Esophagus muscularis mucosa (tissue), 3 donors: ENCODE measurements around the gene HTR4.

Experiments used
- POLR2AphosphoS5 ChIP-seq, 2 donors: sonication (generic); formaldehyde crosslinking; IDR thresholded peaks; one replicate each; pipeline ENCODE4 v1.6.1; 2017; ENCODE audit warnings: antibody characterized with exemption in 2 of 2
- TF ChIP-seq, protein P1 (sequence below), 3 experiments: fragments of 200-600 bp in 2 of 3; fragments of 450-650 bp in 1 of 3; sonication (generic) in 2 of 3; IDR thresholded peaks; one replicate each; pipeline ENCODE4 v1.5.1; 2017 to 2019; ENCODE audit warnings: antibody characterized with exemption in 3 of 3, mild to moderate bottlenecking in 2 of 3, moderate library complexity in 1 of 3

DNA sequence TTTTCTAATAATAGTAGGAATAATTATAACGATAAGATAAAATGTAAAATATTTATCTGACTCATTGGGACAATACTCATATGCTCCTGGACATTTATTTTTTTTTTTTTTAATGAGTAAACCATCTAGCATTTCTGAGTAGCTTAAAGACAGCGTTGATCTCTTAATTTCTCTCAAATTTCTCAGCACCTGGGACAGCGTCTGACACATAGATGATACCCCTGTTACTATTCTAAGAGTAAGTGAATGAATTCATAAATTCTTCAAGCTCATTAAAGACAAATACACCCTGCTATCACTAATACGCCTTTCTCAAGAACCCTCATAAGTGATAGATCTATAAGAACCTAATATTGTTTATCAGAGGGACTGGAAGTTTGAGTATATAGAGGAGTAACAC is 12.0 kb upstream of the HTR4 start:
- TF ChIP-seq POLR2AphosphoS5 (IDR thresholded peaks at IDR 0.05): no peak
- TF ChIP-seq, protein P1, sequence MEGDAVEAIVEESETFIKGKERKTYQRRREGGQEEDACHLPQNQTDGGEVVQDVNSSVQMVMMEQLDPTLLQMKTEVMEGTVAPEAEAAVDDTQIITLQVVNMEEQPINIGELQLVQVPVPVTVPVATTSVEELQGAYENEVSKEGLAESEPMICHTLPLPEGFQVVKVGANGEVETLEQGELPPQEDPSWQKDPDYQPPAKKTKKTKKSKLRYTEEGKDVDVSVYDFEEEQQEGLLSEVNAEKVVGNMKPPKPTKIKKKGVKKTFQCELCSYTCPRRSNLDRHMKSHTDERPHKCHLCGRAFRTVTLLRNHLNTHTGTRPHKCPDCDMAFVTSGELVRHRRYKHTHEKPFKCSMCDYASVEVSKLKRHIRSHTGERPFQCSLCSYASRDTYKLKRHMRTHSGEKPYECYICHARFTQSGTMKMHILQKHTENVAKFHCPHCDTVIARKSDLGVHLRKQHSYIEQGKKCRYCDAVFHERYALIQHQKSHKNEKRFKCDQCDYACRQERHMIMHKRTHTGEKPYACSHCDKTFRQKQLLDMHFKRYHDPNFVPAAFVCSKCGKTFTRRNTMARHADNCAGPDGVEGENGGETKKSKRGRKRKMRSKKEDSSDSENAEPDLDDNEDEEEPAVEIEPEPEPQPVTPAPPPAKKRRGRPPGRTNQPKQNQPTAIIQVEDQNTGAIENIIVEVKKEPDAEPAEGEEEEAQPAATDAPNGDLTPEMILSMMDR (IDR thresholded peaks at IDR 0.05): no peak
